ENCODE results near the gene ALDH1A3.

Gene ALDH1A3

DNA sequence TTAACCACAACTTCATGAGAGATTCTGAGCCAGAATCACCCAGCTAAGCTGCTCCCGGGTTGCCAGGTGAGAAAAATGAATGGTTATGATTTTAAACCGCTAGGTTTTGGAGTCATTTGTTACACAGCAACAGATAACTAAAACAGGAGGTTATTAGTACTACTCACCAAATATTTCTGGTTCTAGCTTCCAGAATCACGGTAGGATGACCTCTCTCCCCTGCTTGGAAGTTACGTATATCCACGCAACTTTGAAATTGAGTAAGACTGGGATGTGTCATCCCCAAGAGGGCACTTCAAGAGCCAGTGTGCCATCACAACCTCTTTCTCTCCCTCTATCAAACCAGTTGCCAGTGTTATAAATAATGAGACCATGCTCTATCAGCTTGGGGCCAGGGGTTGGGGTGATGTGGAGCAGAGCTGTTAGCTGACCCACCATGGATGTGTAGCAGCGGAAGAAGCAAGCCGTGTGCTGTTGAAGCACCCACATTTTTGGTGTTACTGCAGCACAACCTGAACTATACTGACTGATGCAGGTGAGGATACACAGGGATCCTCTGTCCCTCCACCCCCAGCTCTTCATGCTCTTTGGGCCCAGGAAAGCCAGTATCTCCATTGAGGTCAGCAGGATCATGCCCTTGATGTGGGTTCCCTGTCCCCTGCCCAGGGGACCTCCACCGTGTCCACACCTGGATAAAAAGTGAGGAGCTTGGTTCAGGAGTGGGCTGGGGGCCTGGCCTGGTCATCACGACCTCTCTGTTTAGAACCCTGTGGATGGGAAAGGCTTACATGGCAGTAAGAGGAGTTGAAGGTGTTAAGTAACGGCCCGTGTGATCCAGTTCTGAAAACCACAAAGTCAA, 19.4 kb upstream of the ALDH1A3 start:
- DNase-seq = no peak

DNA sequence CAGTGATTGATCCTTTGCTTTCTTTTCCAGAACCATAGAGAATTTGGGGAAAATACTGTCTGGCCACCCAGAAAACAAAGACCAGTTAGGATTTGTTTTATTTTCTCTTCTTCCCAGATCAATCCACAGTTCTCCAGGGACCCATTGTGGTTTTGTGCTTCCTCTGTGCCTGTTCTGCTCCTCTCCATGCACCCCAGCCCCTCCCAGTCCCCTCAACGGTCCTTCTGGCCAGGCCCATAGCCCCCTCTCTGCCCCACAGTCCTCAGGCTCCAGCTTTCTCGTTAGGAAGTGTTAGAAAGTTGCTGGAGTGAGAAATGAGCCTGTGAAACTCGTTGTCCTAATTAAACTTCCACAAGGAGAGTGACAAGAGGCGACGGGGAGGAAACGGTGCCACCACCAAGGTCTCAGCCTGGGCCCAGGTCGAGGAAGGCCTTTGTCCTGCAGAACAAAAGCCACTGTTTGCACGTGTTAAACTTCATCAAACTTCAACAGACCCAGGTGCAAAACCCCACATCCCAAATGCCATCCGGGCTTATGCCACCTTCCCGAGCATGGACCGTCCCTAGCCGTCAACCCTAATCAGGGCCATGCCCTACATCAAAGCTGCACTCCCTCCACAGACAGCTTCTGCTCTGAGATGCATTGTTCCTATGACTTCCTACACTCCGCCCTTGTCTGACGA, 18.7 kb upstream of the ALDH1A3 start:
- DNase-seq = no peak

DNA sequence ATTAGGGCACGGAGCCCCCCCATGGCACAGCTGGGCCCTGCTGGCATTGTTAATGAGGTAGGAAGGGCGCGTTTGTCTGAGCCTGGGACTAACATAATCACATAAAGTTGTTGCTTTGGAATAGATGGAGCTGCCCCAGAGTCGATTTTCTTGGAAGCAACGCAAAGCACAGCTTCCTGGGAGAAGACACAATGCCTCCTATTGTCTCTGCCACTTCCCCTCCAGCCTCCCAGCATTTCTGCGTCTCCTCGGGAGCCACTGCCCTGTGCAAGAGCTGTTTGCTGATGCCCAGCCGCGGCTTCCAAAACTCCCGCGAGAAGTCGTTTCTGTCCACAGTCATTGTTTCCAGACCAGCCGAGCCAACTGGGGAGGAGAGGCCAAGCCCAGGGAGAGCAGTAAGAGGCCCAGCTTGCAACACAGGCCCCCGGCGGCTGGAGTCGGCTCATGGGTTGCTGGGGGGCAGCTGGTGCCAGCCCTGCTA, 18.1 kb upstream of the ALDH1A3 start:
- no peak for DNase-seq

DNA sequence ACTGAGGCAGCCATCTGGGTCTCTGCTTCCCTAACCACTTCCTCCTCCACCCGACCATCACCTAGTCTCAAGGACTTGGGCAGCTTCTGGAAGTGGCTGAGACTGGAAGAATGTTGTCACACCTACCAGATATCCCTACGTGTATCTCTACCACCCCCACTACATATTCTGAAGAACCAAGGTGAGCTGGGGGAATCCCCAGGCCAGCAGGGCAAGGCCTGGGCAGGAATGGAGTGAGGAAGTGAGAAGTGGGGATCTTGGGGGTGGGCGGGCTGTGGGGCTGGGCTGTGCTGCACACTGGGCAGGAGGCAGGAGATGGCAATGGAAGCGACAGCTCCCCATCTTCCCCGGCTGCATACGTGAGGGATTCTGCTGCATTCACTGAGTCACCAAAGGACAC, 17.5 kb upstream of the ALDH1A3 start:
- DNase-seq = no peak

DNA sequence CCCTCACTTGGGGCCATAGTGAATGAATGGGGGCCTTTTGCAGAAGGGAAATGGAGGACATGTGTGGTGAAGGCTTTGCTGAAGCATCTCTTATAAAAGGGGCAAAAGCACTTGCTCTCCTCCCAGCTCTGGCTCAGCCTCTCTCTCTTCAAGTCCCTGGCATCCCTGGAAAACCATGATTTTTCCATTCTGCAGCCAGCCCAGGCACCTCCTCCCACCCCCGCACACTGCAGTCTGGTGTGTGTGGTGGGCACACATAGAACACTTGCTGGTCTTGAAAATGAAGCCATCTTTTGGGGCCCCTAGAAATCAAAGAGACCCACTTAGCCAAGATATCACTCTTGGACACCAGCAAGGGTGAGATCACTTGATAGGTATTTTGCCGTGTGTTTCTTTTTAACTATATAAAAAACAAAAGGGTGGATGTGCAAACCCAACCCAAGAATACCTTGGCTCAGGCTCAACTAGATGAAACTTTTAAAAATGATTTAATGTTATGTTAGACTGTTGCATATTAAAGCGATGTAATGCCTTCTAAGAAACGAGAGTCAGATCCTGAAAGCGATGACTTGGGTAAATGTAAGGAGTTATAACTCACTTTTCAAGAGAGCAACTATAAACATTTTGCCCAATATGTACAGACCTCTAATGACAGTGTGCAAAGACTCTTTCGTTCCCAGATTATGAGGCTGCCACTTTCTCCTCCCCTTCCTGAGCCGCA, 16.4 kb upstream of the ALDH1A3 start:
- no peak for DNase-seq

DNA sequence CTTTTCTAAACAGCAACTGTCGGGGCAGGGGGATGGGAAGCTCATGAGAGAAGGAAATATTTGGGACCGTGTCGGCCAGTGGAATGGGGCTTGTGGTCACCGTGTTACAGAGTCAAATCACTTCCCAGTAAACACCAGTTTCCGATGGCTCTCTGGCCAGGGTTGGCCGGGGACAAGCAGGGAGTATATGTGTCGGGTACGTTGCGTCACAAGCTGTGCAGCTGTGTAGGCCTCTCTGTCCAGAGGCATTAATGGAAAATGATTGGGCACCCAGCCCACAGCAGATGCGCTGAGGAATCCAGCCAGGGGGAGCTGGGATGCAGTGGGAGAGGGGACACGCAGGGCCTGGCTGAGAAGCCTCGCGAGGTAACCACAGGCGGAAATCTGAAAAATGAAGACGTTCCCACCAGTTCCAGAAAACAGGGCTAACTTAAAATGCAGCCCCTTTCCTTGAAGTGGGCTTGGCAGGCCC, 15.8 kb upstream of the ALDH1A3 start:
- no peak for DNase-seq

DNA sequence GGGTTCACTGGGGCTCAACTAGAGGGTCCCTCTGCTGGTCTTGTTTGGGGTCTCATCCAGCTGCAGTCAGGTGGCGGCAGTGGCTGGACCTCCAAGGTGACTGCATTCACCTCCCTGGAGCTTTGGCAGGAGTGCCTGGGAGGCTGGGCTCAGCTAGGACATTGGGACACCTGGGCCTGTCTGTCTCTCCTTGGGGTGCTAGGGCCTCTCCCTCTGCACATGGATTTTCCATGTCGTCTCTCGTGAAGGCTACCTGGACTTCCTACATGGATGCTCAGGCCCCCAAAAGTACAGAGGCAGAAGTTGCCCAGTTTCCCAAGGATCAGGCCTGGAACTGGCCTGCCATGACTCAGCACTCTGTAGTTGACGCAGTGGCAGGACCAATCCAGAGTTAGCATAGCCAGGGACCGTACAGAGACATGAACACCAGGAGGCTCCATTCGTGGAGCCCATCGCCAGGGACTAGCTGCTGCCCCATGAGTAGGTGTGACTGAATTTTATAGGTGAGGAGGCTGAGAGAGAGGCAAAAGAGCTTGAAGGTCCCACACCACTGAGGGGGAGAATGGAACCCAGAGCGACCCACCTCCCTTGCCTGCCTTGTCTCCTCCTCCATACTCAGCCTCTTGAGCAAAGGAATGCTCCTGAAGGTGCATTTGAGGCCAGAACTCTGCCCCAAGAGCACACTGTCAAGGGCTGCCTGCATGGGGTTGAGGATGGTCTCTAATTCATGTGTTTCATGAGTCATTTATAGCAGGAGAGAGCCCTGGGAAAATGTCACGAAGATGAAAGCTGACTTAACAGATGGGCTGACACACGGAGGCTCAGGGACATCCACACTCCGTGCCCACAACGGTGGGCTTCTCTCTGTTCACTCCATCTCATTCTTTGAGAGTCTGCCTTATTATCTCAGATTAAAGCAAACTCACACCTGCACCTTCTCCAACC, 13.0 kb upstream of the ALDH1A3 start:
- DNase-seq = no peak

DNA sequence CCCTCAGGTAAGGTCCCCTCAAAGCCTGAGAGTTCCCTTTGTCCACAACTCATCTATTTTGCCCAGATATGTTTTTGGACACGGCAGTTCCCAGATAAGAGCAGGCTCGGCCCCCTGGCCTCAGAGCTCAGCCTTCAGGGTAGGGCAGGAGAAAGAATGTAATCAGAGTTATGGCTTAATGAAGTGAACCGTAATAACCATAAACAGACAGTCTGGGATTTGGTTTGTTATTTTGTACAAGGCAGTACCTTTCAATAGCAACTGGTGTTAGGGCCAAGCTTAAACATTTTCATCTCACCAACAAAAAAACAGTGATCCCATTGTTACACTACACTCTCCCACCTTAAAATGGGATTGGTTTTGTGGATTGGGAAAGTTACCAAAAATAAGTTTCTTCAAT, 12.2 kb upstream of the ALDH1A3 start:
- DNase-seq = no peak

DNA sequence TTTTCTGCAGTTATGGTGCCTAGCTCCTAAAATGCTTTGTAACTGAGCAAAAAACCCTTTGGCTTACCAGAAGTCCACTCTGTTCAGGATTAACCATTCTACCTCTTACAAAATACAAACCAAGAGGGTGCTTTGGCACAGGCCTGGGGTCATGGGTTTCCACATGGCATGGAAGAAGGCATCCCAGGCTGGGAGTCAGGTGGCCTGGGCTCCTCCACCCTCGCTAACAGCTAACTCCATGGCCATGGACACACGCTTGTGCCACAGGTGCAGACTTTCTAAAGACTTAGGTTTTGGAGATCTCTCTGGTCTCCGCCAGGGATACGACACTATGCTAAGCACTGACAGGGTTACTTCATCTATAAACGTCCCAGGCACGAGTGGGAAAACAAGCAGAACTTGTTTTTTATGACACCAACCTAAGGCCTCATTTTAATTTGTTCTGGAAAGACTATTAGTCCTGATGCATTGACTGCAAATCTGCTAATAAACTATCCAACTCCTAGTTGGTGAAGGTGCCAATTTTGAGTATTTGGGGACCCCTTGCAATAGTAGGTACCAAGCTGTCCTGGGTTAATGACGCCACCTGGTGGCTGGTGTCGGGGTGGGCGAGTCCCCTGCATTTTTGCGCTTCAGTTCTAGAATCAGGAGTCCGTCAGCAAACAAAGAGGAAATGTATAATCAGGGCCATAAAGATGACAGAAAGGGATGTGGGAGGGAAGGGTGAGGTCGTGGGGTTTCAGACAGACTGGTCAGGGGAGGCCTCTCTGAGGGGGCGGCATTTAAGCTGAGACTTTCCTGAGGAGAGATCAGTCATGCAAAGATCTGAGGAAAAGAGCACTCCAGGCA, 10.3 kb upstream of the ALDH1A3 start:
- no peak for DNase-seq

DNA sequence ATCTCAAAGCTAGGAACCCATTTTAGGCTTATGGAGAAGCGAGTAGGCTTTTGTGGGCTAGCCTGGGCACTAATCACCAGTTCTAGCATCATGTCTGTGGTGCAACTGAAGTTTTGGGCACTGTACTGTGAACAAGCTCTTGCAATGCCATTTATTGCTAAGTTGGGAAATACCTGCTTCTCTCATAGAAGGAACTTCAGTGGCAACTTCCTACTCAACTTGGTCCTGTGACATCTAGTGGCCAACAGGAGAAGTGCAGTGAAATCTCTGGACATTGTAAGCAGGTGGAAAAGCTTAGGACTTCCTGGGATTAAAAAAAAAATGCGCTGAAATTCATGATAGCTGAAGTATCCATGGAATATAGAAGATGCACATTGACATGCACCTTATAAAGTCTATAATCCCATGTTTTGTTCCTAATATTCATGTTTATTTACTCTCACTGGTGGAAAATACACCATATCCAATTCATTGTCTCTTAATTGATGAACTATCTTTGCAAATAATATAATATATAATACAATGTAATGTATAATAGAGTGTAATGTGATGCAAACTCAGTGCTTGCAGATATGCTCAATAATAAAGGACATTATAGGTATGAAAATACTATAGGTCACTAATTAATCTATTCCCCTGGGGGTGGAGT, 6.5 kb upstream of the ALDH1A3 start:
- DNase-seq = peak; percentile 36

DNA sequence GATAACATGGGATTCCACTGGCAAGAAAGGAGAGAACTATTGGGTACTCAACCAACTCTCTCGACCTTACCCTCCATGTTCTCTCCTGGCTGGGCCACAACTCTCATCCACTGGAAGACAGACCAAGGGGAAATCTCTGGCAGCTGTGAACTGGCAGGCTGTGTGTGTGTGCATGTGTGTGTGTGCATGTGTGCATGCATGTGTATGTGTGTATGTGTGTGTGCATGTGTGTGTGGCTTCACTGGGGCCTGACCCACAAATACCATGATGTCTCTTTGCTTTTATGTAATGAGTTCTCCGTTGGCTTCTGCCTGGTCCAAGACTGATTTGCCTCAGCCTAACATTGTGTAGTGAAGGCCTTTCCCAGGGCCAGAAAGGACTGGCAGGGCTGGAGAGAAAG, 4.1 kb upstream of the ALDH1A3 start:
- no peak for DNase-seq

DNA sequence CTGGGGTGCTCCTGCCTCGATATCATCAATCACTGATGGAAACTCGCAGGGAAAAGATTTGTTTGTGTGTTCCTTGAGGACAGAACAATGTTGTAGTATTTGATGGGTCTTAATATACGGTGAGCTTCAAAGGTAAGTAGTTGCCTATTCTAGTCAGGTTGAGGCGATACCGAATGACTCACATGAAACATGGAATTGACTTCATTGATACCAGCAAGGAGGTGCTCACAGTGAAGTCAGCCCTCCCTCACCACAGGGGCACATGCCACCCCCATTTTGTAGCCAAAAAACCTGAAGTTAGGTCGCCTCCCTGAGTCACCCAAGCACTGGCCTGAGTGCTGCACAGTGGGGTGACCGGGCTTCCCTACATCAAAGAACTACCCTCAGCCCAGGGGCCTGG, 3.7 kb upstream of the ALDH1A3 start:
- DNase-seq = no peak

DNA sequence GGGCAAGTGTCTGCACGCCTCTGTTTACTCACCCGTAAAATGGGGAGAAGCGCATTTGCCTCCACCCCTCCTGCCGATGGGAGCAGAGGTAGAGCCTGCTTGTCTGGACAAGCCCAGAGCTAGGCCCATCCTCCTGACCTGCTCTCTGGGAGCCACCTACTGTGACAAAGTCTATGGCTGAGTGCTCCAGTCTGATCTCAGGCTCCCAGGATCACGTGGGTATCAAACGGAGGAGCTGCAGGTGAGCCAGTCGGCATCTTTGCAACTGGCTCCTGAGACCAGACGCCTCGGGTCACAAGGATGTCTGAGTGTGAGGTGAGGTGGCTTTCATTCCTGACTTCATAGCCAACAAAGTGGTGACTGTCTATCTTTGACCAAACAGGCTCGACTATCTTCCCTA, 2.1 kb upstream of the ALDH1A3 start:
- no peak for DNase-seq

DNA sequence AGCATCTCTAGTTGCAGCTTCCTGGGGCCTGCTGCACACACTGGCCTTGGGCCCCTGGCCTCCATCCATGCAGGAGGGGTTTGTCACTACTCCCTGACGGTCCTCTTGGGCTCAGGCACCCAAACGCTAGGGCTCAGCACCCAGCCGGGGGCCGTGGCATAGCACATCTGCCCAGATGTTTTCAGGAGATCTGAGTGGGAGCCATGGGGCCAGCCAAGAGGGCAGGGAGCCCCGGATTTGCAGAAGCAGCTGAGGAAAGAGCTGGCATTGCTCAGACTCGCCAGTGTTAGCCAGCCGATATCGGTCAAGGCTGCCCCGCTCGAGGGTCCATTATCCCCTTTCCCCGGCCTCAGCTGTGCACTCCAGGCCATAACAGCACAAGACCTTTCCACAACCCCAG, 1.5 kb upstream of the ALDH1A3 start:
- no peak for DNase-seq

DNA sequence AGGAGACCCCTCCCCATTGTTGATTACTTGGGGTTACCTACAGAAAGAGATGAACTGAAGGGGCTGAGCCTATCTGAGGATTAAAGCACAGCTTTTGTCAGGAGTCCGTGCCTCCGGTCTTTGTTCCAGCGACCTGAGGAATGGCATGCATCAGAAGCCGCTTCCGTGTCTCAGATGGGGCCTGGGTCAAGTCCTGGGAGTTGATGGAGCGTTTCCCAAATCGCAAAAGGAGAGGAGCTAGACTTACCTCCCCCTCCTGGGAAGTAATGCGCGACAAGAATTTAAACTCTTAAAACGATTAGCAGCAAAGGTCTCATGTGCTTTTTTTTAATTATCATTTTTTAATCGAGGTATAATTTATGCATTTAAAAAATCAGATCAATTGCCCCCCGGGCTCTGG, 983 bp upstream of the ALDH1A3 start:
- no peak for DNase-seq

DNA sequence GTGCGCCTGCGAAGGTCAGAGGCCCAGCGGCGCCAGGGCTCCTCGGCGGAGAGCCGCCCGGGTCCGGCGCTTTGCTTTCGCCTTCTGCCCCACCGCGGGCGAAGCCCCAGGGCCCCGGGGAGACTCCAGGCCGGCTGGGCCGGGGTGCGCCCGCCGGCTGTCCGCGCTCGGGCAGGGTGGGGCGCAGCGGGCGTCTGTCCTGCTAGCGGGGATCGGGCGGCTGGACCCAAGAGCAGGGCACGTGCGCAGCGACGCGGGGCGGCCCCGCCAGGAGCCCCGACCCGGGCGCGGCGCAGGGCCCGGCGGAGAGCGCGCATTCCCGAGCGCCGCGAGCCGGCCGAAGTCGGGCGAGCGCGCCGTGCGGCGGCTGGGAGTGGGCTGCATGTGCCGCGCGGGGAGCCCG, 569 bp upstream of the ALDH1A3 start:
- DNase-seq = no peak

DNA sequence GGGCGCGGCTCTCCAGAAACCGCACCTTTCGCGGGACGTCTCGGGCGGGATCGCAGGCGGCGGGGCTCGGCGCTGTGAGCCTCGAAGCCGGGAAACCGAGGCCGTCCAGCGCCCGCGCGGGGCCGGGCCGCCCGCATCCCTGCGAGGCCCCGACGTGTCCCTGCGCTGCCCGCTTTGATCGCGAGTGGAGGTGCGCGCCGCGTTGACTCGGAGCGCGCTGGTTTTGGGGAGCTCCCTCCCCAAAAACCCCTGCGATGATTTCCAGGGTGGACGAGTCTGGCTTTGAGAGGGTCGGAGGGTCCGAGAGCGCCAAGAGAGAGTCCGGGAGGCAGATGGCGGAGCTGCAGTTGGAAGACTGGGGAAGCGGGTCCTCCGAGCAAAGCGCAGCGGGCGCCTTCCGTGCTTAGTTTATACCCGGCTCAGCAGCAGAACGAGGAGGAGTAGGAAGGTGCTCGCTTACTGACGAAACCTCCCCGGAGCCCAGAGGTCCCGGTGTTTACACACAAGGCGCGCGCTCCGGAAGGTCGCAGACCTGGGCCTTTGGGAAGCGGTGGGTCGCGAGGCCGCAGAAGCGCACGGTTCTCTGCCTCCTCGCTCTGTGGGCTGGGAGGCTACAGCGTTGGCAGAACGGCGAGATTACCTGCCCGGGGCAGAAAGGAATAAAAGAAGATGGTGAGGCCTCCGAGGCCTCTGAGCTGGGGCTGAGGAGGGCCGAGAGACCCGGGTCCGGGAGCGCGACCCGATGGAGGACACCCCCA, 687 bp downstream of the ALDH1A3 start:
- no peak for DNase-seq

DNA sequence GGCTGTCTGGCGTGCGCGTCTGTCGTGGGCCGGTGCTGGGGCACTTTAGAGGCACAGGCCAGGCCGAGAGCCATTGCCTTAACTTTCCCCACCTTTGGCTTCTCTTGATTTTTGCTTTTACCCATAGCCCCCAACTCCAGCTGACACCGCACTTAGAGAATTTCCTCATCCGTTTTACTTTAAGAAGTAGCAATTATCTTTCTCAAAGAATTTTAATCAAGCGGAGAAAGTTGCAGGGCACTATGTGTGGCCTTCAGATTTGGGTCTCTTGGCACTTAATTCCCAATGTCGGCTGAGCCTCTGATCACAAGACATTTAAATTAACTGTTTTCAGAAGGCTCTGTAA, 1.2 kb downstream of the ALDH1A3 start:
- no peak for DNase-seq

DNA sequence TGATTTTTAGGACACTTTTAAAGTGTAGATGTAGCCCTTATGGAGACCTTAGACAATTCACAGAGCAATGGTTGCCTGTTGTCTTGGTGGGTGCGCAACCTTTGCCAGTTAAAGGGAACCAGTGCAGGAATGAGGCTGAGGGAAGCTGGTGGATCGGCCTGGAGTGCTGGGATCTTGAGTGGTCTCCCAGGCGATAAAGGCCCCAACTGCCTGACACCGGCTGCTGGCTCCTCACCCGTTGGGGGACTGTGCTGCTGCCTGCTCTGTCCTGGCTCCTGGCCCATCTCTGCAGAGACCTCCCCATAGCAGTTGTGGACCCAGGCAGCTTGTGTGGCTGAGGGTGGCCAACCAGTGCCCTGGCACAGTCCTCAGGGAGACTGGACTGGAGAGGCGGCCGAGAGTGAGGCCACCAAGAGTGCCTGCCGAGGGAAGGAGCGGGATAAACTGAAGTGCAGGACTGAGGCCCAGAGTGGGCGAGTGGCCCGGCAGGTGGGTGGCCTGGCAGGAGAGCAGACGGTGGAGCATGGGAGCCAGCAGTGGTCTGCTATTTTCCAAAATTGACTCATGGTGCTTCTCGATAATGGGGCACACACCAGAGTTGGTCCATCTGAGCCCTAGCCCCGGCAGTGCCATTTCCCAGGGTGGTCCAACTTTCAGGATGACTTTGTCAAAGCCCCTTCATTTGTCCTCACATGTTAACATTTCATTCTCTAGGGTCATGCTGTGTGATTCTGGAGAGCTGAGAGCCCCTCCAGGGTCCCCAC, 2.1 kb downstream of the ALDH1A3 start:
- no peak for DNase-seq

DNA sequence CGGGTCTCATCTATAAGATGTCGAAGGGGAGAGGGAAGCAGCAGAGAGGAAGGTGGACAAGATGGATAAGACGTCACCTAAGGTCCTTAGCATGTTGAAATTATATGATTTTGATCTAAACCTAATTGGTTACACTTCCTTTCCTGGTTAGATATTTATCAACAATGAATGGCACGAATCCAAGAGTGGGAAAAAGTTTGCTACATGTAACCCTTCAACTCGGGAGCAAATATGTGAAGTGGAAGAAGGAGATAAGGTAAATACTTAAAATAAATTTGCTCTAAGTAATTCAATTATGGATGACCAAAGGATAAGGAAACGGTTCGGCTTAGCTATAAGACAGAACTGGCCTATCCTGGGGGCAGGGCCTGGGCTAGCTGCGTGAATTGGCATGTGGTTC, 5.5 kb downstream of the ALDH1A3 start:
- no peak for DNase-seq
